SH-SY5Y (cell line): Measurements from ENCODE around the gene ABCA7.

Experiments used
- GATA2 ChIP-seq: IDR thresholded peaks from 2 replicates; pipeline ENCODE4 v1.6.1; 2011; ENCODE audit warnings: mild to moderate bottlenecking, low read depth, low read length
- GATA3 ChIP-seq: IDR thresholded peaks from 2 replicates; pipeline ENCODE4 v1.6.1; 2011; ENCODE audit warnings: low read depth, mild to moderate bottlenecking, low read length, moderate library complexity

The ABCA7 gene

GRCh38 chr19:1093330-1093729 lies 53.4 kb downstream of the ABCA7 start:
- TF ChIP-seq GATA2 (no peak), GATA3 (no peak)

- no peak for TF ChIP-seq GATA2
- TF ChIP-seq GATA3 = no peak
Measured at GRCh38 chr19:1093811-1094553, 54.1 kb downstream of the ABCA7 start.

GRCh38 chr19:1094655-1094977 lies 54.7 kb downstream of the ABCA7 start:
- TF ChIP-seq GATA2 (no peak), GATA3 (no peak)

GRCh38 chr19:1094978-1095701 lies 55.2 kb downstream of the ABCA7 start, which contains the start of gene POLR2E:
Gene POLR2E, minus strand, starts transcription at chr19:1095375. Its CDS starts 60 bp downstream, at chr19:1095315.
- TF ChIP-seq GATA2 (no peak), GATA3 (no peak)

- TF ChIP-seq GATA2 (no peak), GATA3 (no peak)
Measured at GRCh38 chr19:1097810-1098176, 57.9 kb downstream of the ABCA7 start.

- TF ChIP-seq GATA2 (no peak), GATA3 (no peak)
Measured at GRCh38 chr19:1098177-1099051, 58.5 kb downstream of the ABCA7 start.

GRCh38 chr19:1101337-1101698 lies 61.4 kb downstream of the ABCA7 start:
- no peak for TF ChIP-seq GATA3
- no peak for TF ChIP-seq GATA2

GRCh38 chr19:1102407-1103131 lies 62.7 kb downstream of the ABCA7 start:
- TF ChIP-seq GATA2 (no peak), GATA3 (no peak)

- no peak for TF ChIP-seq GATA3
- no peak for TF ChIP-seq GATA2
Measured at GRCh38 chr19:1103132-1103707, 63.3 kb downstream of the ABCA7 start.

GRCh38 chr19:1103708-1104310 lies 63.9 kb downstream of the ABCA7 start, which contains the start of gene GPX4:
Gene GPX4, plus strand, starts transcription at chr19:1103994. Its CDS starts 50 bp downstream, at chr19:1104044.
- TF ChIP-seq GATA3 = no peak
- no peak for TF ChIP-seq GATA2

GRCh38 chr19:1104311-1105007 lies 64.6 kb downstream of the ABCA7 start:
- TF ChIP-seq GATA3 = no peak
- no peak for TF ChIP-seq GATA2
